Kidney (tissue), 14 donors: ENCODE measurements around the gene KIF26B. TPM values are rescaled to one million over a fixed set of nuclear protein-coding genes. Genes with fewer than 3 reads are reported as not detected.

Experiments
- DNase-seq, 5 donors: peaks; one replicate each; pipeline ENCODE4 v3.0.0-alpha.2; 2013 to 2020
- FAIRE-seq: peaks from 2 replicates; lab custom pipeline; 2012; peaks lifted over from hg19 to GRCh38; lab: Jason Lieb, UNC
- H3K27ac ChIP-seq, 2 donors: one replicate each; pipeline ENCODE4 v1.7.0; 2013; ENCODE audit warnings: low read depth in 2 of 2, low read length in 2 of 2, inconsistent platforms in 1 of 2
- H3K27me3 ChIP-seq: one replicate; pipeline ENCODE4 v1.7.1; 2013; ENCODE audit warnings: low read length, inconsistent platforms; ENCODE audit not compliant: control insufficient read depth, insufficient read depth
- H3K36me3 ChIP-seq, 3 donors: one replicate each; pipeline versions ENCODE4 v1.7.0 to v1.7.1; 2013; ENCODE audit warnings: low read length in 3 of 3, control low read depth in 1 of 3, inconsistent platforms in 1 of 3; ENCODE audit not compliant: insufficient read depth in 3 of 3, control insufficient read depth in 2 of 3
- H3K4me1 ChIP-seq, 3 donors: one replicate each; pipeline versions ENCODE4 v1.7.0 to v1.7.1; 2013; ENCODE audit warnings: low read length in 3 of 3, inconsistent platforms in 1 of 3, low read depth in 1 of 3; ENCODE audit not compliant: control insufficient read depth in 2 of 3, insufficient read depth in 2 of 3
- H3K4me3 ChIP-seq, 3 donors: one replicate each; pipeline versions ENCODE4 v1.7.0 to v1.8.1; 2013; ENCODE audit warnings: low read length in 3 of 3, control low read depth in 1 of 3, inconsistent platforms in 1 of 3
- H3K9ac ChIP-seq, 3 donors: one replicate each; pipeline versions ENCODE4 v1.7.0 to v1.7.1; 2013; ENCODE audit warnings: low read length in 3 of 3, control low read depth in 1 of 3, inconsistent platforms in 1 of 3
- H3K9me3 ChIP-seq, 3 donors: one replicate each; pipeline versions ENCODE4 v1.7.0 to v1.7.1; 2013; ENCODE audit warnings: low read length in 3 of 3, control low read depth in 1 of 3, inconsistent platforms in 1 of 3; ENCODE audit not compliant: control insufficient read depth in 2 of 3, insufficient read depth in 1 of 3
- intact Hi-C: fragments of 100-400 bp; cut with DNase I; formaldehyde crosslinking; loops from one replicate; pipeline ENCODE4 v1.11.1; 2022
- polyA plus RNA-seq: library from polyadenylated mRNA; stranded (reverse); fragments of 350-450 nt; fragmentation: Illumina TruSeq; extraction: RNeasy Lipid Tissue Mini Kit (QIAGEN cat#74804); gene quantifications from one replicate; pipeline ENCODE4 v1.2.3, GENCODE V29; 2014; ENCODE audit warnings: low read depth, low replicate concordance; ENCODE audit not compliant: insufficient read depth
- total RNA-seq: library from RNA; stranded (reverse); fragmentation: NEBNext Ultra II Directional; extraction: Animal tissue kit (Norgen Biotek cat#: 25700); gene quantifications from one replicate; pipeline ENCODE4 v1.2.1, GENCODE V29; 2021
- TF ChIP-seq, protein P1 (sequence below): IDR thresholded peaks from 3 replicates; pipeline ENCODE4 v1.5.1; 2012; ENCODE audit warnings: mild to moderate bottlenecking, moderate library complexity, borderline replicate concordance; ENCODE audit not compliant: insufficient read depth; ENCODE audit errors: extremely low read depth
- donor health status: control.
- donor health status: control.
- donor health status: control.
- donor health status: control.
- donor health status: control.
- donor health status: DM: yes; HTN: yes; CAD: no.
- donor health status: Normal renal cell carcinoma (clear cell type).

The KIF26B gene
- total and polyA plus RNA-seq, 2 donors from 2014 or later = 0.52 to 10.7 TPM

DNA sequence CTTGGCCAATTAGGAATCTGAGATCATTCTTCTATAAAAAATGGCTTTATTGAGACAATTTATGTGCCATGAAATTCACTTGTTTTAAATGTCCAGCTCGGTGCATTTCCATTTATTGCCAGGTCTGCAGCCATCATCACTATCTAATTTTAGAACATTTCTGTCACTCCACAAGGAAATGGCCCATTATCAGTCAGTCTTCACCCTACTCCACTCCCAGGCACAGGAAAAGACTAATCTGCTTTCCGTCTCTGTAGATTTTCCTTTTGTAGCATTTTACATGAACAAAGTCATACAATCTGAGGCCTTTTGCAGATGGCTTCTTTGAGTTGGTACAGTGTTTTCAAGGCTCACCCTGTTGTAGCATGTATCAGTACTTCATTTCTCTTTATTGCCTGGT, 27.2 kb downstream of the KIF26B start:
- H3K27ac ChIP-seq = no peak overlapping the region
- H3K4me1 ChIP-seq = peaks cover 0 to 2% (median 0%) of the 10 kb centered on the region in 3 donors
- H3K27me3 ChIP-seq = no peaks in the 10 kb centered on the region
- H3K9ac ChIP-seq = no peak overlapping the region
- intact Hi-C loops = no loop called here
- DNase-seq (no peak), FAIRE-seq (no peak)
- no peaks in the 10 kb centered on the region for H3K9me3 ChIP-seq
- no peak overlapping the region for H3K4me3 ChIP-seq
- H3K36me3 ChIP-seq = peaks cover 0 to under 1% (median 0%) of the 10 kb centered on the region in 3 donors
- TF ChIP-seq, protein P1, sequence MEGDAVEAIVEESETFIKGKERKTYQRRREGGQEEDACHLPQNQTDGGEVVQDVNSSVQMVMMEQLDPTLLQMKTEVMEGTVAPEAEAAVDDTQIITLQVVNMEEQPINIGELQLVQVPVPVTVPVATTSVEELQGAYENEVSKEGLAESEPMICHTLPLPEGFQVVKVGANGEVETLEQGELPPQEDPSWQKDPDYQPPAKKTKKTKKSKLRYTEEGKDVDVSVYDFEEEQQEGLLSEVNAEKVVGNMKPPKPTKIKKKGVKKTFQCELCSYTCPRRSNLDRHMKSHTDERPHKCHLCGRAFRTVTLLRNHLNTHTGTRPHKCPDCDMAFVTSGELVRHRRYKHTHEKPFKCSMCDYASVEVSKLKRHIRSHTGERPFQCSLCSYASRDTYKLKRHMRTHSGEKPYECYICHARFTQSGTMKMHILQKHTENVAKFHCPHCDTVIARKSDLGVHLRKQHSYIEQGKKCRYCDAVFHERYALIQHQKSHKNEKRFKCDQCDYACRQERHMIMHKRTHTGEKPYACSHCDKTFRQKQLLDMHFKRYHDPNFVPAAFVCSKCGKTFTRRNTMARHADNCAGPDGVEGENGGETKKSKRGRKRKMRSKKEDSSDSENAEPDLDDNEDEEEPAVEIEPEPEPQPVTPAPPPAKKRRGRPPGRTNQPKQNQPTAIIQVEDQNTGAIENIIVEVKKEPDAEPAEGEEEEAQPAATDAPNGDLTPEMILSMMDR = no peak

DNA sequence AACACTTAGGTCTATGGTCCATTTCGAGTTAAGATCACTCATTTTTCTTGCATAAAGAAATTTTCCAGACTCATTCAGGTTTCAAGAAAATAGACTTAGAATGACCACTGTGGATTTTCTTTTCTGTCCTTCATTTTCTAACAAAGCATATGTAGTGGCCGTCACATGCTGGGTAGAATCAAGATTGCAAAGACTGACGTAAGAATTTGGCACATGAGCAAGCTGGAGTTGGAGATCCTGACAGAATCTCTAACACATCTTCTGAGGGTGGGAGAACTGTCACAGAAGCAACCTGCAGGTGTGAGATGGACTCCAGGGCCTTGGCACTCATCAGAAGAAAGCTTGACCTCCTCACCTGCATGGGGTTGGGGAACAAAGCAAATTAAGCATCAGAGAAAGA, 28.6 kb downstream of the KIF26B start:
- Histone ChIP-seq H3K36me3 (peaks cover 0 to 2% (median 0%) of the 10 kb centered on the region in 3 donors), H3K9ac (no peak overlapping the region), H3K4me3 (no peak overlapping the region), H3K27ac (no peak overlapping the region), H3K27me3 (no peaks in the 10 kb centered on the region), H3K9me3 (no peaks in the 10 kb centered on the region), H3K4me1 (peaks cover 0 to 2% (median 0%) of the 10 kb centered on the region in 3 donors)
- intact Hi-C loops = no loop called here
- FAIRE-seq = no peak
- DNase-seq = no peak
- TF ChIP-seq, protein P1 = no peak

DNA sequence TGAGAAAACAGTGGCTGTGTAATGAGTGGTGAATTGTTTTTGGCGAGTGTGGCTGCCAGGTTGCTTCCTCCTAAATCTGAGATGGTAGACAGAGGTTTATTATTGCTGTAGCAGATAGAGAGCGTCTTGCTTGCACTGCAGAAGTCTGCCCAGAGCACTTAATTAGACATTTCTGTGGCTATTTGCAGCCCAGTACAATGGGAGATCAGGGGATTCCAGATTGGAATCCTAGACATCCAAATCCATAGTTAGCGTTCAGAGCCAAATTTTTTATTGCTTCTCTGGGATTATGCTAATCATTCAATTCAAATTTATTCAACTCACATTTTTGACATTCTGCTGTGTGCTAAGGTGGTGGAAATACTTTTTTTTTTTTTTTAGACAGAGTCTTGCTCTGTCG, 30.0 kb downstream of the KIF26B start:
- no peak for FAIRE-seq
- no peaks in the 10 kb centered on the region for H3K27me3 ChIP-seq
- intact Hi-C loops = no loop called here

More for the DNA sequence above, 30.0 kb downstream of the KIF26B start:
- TF ChIP-seq, protein P1 = no peak
- Histone ChIP-seq H3K9ac (no peak overlapping the region), H3K4me1 (peaks cover 0 to 2% (median 0%) of the 10 kb centered on the region in 3 donors), H3K27ac (no peak overlapping the region), H3K4me3 (no peak overlapping the region), H3K9me3 (no peaks in the 10 kb centered on the region), H3K36me3 (peaks cover 0 to 2% (median 0%) of the 10 kb centered on the region in 3 donors)
- no peak for DNase-seq
